ENCODE results near the gene OSBPL2. TPM values are rescaled to one million over a fixed set of nuclear protein-coding genes. Genes with fewer than 3 reads are reported as not detected.

Gene OSBPL2
- total RNA-seq, 2 experiments from 2014 or later = 52.8 to 54.4 TPM

GRCh38 chr20:62326959-62327725 lies 88.8 kb downstream of the OSBPL2 start:
- no peak for DNase-seq
- ATAC-seq (ENCODE audit: poor library complexity) = no peak
- H3K27ac Mint-ChIP-seq = no peak overlapping the region

GRCh38 chr20:62327726-62328495 lies 89.6 kb downstream of the OSBPL2 start:
- H3K4me3 Mint-ChIP-seq = no peak overlapping the region
- peaks cover 0 to 11% of the 10 kb centered on the region in 2 experiments for H3K9me3 ChIP-seq (ENCODE audit: control insufficient read depth in 1 of 2, insufficient read depth in 1 of 2, low read length in 2 of 2)
- no peaks in the 10 kb centered on the region for H3K36me3 ChIP-seq (ENCODE audit: insufficient read depth, low read length)
- no peaks in the 10 kb centered on the region for H3K9me3 Mint-ChIP-seq
- intact Hi-C loops (cut with DNase I, micrococcal nuclease) = no loop called here
- ATAC-seq (ENCODE audit: poor library complexity) (no peak), DNase-seq (no peak)
- no peaks in the 10 kb centered on the region for H3K36me3 Mint-ChIP-seq (ENCODE audit: low read depth)
- CTCF ChIA-PET = no interaction called here
- no peaks in the 10 kb centered on the region for H3K4me1 Mint-ChIP-seq (ENCODE audit: low read depth)
- H3K27ac Mint-ChIP-seq = no peak overlapping the region
- H3K27ac ChIP-seq (ENCODE audit: low read depth in 1 of 2, low read length in 2 of 2) = no peak overlapping the region
- no peaks in the 10 kb centered on the region for H3K27me3 Mint-ChIP-seq
- no peaks in the 10 kb centered on the region for H3K4me1 ChIP-seq (ENCODE audit: insufficient read depth, low read length)
- POLR2A ChIA-PET = no interaction called here
- no peak for TF ChIP-seq CTCF (IDR thresholded peaks at IDR 0.05)
- H3K4me3 ChIP-seq (ENCODE audit: low read length) = no peak overlapping the region
- H3K27me3 ChIP-seq (ENCODE audit: control insufficient read depth in 1 of 2, insufficient read depth in 2 of 2, low read length in 2 of 2) = no peaks in the 10 kb centered on the region

More at GRCh38 chr20:62326959-62327725, 88.8 kb downstream of the OSBPL2 start:
- Histone ChIP-seq H3K4me3 (ENCODE audit: low read length) (no peak overlapping the region), H3K36me3 (ENCODE audit: insufficient read depth, low read length) (no peaks in the 10 kb centered on the region), H3K9me3 (ENCODE audit: control insufficient read depth in 1 of 2, insufficient read depth in 1 of 2, low read length in 2 of 2) (peaks cover 0 to 7% of the 10 kb centered on the region in 2 experiments), H3K4me1 (ENCODE audit: insufficient read depth, low read length) (no peaks in the 10 kb centered on the region), H3K27me3 (ENCODE audit: control insufficient read depth in 1 of 2, insufficient read depth in 2 of 2, low read length in 2 of 2) (no peaks in the 10 kb centered on the region), H3K27ac (ENCODE audit: low read depth in 1 of 2, low read length in 2 of 2) (no peak overlapping the region)
- H3K4me1 Mint-ChIP-seq (ENCODE audit: low read depth) = no peaks in the 10 kb centered on the region
- H3K4me3 Mint-ChIP-seq = no peak overlapping the region
- CTCF ChIA-PET = no interaction called here
- TF ChIP-seq CTCF (IDR thresholded peaks at IDR 0.05) = no peak
- H3K27me3 Mint-ChIP-seq = no peaks in the 10 kb centered on the region
- H3K9me3 Mint-ChIP-seq = no peaks in the 10 kb centered on the region
- POLR2A ChIA-PET = no interaction called here
- intact Hi-C loops (cut with DNase I, micrococcal nuclease) = no loop called here
- H3K36me3 Mint-ChIP-seq (ENCODE audit: low read depth) = no peaks in the 10 kb centered on the region

- Histone ChIP-seq H3K27me3 (ENCODE audit: control insufficient read depth in 1 of 2, insufficient read depth in 2 of 2, low read length in 2 of 2) (no peaks in the 10 kb centered on the region), H3K27ac (ENCODE audit: low read depth in 1 of 2, low read length in 2 of 2) (no peak overlapping the region), H3K36me3 (ENCODE audit: insufficient read depth, low read length) (no peaks in the 10 kb centered on the region), H3K4me1 (ENCODE audit: insufficient read depth, low read length) (no peaks in the 10 kb centered on the region), H3K9me3 (ENCODE audit: control insufficient read depth in 1 of 2, insufficient read depth in 1 of 2, low read length in 2 of 2) (peaks cover 0 to 11% of the 10 kb centered on the region in 2 experiments), H3K4me3 (ENCODE audit: low read length) (no peak overlapping the region)
- intact Hi-C loops (cut with DNase I, micrococcal nuclease) = no loop called here
- ATAC-seq (ENCODE audit: poor library complexity) = no peak
- Mint-ChIP-seq H3K4me3 (no peak overlapping the region), H3K27me3 (no peaks in the 10 kb centered on the region), H3K36me3 (ENCODE audit: low read depth) (no peaks in the 10 kb centered on the region), H3K4me1 (ENCODE audit: low read depth) (no peaks in the 10 kb centered on the region), H3K27ac (no peak overlapping the region), H3K9me3 (no peaks in the 10 kb centered on the region)
- ChIA-PET POLR2A (no interaction called here), CTCF (no interaction called here)
- TF ChIP-seq CTCF (IDR thresholded peaks at IDR 0.05) = no peak
- DNase-seq = no peak
Observed at GRCh38 chr20:62328684-62329388, 90.5 kb downstream of the OSBPL2 start.
